22Rv1 (cell line): ENCODE data around the gene ESYT2.

Source experiments
- CTCF ChIP-seq: fragments of 450-650 bp; IDR thresholded peaks from 2 replicates; pipeline ENCODE4 v1.5.1; 2017; ENCODE audit warnings: mild to moderate bottlenecking
- ZFX ChIP-seq: fragments of 450-650 bp; IDR thresholded peaks from 2 replicates; pipeline ENCODE4 v1.6.1; 2017; ENCODE audit warnings: antibody characterized with exemption, borderline replicate concordance

- TF ChIP-seq CTCF (no peak), ZFX (no peak)
Measured at GRCh38 chr7:158699341-158699740, 130.0 kb downstream of the ESYT2 start.
